ENCODE results near the gene MST1. TPM values are rescaled to one million over a fixed set of nuclear protein-coding genes. Genes with fewer than 3 reads are reported as not detected.

Gene MST1
- total RNA-seq, 1 donor from 2014 or later = 5.5 TPM

DNA sequence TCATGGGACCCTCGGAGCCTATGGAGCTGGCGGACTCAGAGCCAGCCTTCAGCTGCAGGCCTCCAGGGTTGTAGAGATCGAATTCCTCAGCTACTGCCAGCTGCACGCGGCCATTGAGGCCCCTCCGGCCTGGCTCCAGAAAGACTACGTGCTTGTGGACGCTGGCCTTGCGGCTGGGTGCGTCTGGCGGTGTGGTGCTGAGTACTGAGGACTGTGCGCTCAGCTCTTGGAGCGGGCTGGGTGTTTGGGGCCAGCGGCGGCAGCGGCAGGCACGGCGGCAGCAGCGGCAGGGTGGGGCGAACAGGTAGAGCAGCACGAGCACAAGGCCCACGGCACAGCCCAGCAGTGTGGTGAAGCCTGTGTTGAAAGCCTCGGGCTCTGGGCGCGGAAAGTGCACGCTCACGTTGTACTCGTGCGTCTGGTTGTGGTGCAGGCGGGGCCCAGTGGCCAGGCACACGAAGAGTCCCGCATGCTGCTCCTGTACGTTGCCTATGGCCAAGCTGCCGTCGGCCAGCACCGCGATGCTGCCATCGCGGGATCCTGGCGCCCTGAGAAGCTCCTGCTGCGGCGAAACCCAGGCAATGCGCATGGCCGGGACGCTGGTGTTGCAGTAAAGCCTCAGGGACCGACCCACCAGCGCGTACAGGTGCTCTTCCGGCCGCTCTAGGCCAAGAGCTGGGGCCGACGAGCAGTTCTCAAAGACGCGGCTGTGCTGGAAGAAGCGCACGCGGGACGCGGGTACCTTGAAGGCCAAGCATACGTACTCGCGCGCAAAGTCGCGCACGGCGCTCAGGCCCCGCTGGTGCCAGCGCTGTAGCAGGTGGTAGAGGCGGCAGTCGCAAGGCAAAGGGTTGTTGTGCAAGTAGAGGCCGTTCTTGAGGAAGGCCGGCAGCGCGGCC is 28.9 kb upstream of the MST1 start:
- DNase-seq (ENCODE audit: low read depth) = no peak
- TF ChIP-seq, protein P1, sequence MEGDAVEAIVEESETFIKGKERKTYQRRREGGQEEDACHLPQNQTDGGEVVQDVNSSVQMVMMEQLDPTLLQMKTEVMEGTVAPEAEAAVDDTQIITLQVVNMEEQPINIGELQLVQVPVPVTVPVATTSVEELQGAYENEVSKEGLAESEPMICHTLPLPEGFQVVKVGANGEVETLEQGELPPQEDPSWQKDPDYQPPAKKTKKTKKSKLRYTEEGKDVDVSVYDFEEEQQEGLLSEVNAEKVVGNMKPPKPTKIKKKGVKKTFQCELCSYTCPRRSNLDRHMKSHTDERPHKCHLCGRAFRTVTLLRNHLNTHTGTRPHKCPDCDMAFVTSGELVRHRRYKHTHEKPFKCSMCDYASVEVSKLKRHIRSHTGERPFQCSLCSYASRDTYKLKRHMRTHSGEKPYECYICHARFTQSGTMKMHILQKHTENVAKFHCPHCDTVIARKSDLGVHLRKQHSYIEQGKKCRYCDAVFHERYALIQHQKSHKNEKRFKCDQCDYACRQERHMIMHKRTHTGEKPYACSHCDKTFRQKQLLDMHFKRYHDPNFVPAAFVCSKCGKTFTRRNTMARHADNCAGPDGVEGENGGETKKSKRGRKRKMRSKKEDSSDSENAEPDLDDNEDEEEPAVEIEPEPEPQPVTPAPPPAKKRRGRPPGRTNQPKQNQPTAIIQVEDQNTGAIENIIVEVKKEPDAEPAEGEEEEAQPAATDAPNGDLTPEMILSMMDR (conservative IDR thresholded peaks at IDR 0.05; ENCODE audit: low read depth, low read length) = no peak
- no peak overlapping the region for H3K4me3 ChIP-seq (ENCODE audit: low read depth, low read length)

DNA sequence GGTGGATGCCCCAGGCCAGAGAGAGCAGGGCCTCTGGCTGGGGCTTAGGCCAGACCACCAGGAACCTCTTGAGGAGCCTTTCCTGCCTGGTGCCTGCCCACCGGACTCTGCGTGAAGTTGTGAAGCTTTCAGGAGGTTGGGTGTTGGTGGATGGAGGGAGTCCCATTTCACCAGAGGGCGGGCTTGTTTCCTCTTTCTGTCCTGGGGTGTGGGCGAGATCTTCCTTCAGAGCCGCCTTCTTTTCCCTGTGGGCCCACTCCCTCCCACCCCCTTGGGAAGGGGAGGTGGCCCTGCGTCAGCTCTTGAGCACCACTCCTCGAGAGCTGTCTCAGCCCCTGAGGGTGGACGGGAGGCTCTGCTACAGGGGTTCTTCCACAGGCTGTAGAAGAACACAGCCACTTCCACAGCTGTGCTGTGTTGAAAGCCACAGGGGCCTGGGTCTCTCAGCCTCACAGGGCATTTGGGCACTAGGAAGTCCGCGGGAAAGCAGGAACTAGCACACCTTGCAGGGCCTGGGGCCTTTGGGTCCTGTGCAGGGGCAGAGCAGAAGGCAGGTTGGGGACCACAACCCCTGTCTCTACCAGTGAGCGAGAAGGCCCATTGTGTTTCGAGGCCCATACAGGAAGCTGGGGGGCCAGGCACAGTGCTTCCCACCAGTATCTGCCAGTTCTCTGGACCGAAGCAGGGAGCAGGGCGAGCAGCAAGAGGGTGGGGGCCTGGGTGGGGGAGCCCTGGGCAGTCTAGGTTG is 28.1 kb upstream of the MST1 start:
- no peak for DNase-seq (ENCODE audit: low read depth)
- H3K4me3 ChIP-seq (ENCODE audit: low read depth, low read length) = no peak overlapping the region
- TF ChIP-seq, protein P1 (conservative IDR thresholded peaks at IDR 0.05; ENCODE audit: low read depth, low read length) = no peak

DNA sequence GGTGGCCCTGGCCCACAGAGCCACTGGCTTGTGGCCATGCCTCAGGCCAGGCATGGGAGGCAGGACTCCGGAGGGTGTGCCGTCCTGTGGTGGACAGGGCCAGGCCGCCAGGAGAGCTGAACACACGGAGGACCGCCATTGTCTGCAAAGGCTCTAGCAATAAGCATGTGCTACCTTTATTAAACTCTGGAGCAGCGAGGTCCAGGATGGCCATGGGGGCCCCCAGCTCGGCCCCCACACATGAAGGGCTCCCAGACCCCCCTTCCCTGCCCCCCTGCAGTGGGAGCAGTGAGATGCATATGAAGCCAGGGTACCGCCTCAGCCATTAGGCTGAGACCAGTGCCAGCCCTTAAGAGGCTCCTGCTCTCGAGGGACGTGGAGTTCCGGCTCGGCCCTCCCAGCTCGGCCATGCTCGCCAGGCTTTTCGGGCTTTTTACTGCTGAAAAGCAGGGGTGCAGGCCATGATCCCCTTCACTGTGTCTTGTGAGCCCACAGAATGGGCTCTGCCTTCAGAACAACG is 27.5 kb upstream of the MST1 start:
- no peak overlapping the region for H3K4me3 ChIP-seq (ENCODE audit: low read depth, low read length)
- DNase-seq (ENCODE audit: low read depth) = no peak
- TF ChIP-seq, protein P1 (conservative IDR thresholded peaks at IDR 0.05; ENCODE audit: low read depth, low read length) = no peak

DNA sequence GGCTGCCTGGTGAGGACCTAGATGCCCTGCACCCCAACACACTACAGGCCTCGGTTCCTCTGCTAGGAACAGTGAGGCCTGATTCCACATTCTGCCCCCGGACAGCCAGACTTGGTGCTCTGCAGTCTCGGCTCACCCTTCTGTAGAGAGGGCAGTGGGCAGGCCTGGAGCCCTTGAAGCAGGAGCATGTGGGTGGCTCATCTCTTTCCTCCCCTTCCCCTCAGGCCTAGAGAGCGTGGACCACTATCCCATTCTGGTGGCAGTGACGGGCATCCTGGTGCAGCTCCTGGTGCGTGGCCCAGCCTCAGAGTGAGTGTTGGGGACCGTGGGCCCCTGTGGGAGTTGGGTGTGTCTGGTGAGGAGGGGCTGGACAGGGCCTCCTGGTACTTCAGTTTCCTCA is 26.9 kb upstream of the MST1 start:
- no peak for DNase-seq (ENCODE audit: low read depth)
- no peak overlapping the region for H3K4me3 ChIP-seq (ENCODE audit: low read depth, low read length)
- TF ChIP-seq, protein P1 (conservative IDR thresholded peaks at IDR 0.05; ENCODE audit: low read depth, low read length) = no peak

DNA sequence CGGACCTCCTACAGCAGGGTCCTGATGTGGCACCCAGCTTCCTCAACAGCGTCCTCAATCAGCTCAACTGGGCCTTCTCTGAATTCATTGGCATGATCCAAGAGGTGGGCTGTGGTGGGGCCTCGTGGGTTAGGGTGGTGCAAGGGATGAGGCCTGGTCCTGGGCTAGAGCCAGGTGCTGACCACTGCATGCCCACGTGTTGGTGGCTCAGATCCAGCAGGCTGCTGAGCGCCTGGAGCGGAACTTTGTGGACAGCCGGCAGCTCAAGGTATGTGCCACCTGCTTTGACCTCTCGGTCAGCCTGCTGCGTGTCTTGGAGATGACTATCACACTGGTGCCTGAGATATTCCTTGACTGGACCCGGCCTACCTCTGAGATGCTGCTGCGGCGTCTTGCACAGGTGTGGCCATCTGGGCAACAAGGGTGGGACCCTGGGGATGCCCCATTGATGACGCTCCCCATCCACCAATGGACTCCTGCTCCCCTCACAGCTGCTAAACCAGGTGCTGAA is 26.4 kb upstream of the MST1 start:
- TF ChIP-seq, protein P1 (conservative IDR thresholded peaks at IDR 0.05; ENCODE audit: low read depth, low read length) = no peak
- H3K4me3 ChIP-seq (ENCODE audit: low read depth, low read length) = no peak overlapping the region
- DNase-seq (ENCODE audit: low read depth) = no peak

DNA sequence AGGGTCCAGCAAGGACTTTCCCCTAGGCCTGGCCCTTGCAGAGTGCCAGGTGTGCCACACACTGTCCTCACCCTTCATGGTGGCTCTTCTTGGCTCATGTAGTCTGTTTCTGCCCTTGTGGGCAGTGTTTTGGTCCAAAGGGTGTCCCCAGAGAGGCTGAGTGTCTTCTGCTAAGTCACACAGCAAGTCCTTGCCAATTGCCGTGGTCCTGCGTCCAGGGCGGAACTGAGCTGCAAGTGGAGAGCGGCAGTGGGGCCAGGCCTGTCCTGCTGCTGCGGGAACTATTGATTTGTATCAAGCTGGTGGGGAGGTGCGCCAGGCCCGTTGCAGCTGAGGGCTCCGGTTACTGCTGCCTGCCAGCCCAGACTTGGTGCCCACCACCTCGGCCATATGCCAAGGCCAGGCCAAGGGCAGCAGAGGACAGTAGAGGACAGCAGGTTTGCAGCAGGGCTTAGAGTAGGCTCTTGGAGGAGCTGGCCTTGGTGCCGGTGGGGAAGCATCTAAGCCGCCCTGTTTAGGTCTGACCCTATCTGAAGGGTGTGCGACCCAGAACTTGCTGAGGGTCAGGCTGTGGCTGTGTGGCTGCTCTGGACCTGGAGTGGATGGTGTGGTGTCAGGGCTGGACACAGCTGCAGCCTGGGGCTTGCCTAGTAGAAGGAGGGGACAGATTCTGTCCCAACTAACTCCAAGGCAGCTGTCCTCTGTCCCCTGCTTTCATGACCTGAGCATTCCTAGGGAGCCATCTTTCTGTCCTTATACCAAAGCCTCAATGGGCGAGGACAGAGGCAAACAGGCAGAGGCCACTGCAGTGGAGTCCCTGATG is 25.7 kb upstream of the MST1 start:
- no peak for DNase-seq (ENCODE audit: low read depth)
- no peak overlapping the region for H3K4me3 ChIP-seq (ENCODE audit: low read depth, low read length)
- TF ChIP-seq, protein P1 (conservative IDR thresholded peaks at IDR 0.05; ENCODE audit: low read depth, low read length) = no peak
